Activated CD8-positive, alpha-beta memory T cell treated with anti-CD3 and anti-CD28 coated beads, Interleukin-2, amount 50 U/mL, for 48 hours (primary cell): ENCODE results near the gene DAPK1.

Experiments used
- DNase-seq: peaks from one replicate; pipeline ENCODE4 v3.0.0-alpha.2; 2020

Gene DAPK1

DNA sequence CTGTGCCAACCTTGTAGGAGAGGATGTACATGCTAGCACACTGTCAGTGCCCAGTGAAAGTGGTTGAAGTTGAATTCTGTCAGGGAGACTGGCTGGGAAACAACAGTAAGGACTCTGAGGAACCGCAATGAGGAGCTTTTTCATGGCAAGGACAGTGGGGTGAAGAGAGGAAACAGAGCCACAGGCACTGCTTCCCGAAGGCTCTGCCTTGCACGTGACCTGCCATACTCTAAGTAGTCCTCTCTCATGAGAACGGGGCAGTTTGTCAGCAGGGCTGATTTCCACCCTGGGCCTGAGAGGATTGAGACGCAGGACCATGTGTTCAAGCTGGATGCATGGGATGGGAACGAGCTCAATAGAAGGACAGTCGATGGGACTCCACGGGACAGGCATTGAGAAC is 121.7 kb downstream of the DAPK1 start:
- no peak for DNase-seq

DNA sequence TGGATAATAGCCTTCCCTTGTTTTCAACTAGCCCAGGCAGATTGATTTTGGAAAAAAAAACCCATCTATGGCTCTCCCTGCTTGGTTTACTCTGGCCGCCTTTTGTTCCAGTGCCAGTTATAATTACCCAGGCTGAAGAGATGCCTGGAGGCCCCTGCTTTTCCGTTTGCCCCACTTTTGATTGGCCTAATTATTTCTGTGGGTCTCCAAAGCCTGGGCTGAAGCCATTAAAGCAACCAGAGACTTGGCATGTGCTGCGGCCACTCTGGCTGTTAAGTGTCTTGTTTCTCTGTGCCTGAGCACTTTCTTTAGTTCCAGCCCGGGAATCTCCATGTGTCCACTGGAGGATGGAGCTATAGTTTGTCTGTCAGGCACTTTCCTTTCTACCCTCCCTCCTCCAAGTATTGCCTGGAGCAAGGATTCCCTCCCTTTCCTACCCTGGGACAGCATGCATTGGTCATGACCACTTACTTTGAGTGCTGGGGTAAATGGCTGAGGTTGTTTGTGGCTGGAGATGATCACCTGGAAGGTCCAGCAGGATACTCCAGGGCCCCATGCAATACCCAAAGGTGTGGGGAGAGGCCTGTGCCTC is 123.2 kb downstream of the DAPK1 start:
- no peak for DNase-seq

GRCh38 chr9:87622098-87622497 is 124.4 kb downstream of the DAPK1 start:
- DNase-seq: no peak

DNA sequence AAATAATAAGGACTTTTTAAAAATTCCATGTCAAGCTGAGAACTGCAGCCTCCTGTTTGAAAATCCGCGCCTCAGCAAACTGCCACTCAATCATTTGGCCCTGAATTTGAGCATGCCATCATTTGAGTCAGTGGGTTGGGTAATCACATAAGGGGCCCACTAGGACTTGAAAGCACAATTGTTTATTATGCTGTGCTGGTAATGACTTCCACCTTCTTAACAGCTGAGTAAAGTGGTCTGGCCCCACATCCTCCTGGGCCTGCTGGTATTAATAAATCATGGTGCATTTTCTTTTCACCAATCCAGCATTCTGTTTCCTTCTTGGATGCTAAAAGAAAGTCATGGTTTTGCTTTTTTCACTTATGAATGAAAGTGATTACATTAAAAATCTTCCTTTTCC is 125.3 kb downstream of the DAPK1 start:
- no peak for DNase-seq

DNA sequence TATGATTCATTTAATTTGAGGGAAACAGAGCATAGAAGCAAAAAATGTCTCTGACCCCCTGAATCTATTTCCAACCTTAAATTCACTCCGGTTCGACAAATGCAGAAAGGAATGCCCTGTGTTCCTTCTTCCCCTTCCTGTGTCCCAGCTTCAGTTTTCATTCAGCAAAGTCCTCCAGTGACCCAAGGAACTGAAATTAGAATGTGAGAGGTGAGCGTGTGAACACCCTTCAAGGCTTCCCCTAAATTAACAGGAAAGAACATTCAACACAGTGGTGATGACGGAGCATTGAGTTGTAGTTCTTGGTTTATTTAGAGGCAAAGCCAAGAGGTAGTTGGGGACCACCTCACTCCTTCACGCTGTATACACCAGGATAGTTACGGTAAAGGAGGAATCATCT is 130.7 kb downstream of the DAPK1 start:
- DNase-seq: no peak

DNA sequence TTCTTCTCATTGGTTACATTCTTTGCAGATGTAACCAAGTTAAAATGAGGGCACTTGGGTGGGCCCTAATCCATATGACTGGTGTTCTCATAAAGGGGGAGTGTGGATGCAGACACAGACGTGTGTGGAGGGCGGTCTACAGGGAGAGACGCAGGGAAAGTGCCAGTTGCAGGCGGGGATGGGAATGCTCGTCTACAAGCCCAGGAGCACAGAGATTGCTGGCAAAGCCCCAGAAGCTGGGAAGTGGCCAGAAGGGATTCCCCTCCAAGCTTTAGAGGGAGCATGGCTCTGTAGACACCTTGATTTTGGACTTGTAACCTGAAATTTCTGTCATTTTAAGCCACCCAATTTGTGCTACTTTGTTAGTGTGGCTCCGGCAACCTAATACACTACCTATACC is 131.4 kb downstream of the DAPK1 start:
- DNase-seq: no peak

DNA sequence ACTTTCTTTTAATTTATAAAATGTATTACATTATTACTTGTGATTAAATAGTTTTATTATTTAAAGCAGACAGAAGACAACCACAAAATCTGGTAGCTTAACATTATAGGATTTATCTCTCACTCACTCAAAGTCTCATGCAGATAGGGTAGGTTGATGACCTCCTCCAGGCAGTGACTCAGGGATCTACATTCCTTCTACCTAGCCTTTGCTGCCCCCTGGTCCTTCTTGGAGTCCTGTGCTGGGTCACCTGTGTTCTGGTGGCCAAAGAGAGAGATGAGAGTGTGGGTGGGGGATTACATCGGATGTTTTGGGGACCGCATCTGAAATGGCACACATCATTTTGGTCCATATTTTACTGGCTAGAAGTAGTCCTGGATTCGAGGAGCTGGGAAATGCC is 132.6 kb downstream of the DAPK1 start:
- DNase-seq: no peak

DNA sequence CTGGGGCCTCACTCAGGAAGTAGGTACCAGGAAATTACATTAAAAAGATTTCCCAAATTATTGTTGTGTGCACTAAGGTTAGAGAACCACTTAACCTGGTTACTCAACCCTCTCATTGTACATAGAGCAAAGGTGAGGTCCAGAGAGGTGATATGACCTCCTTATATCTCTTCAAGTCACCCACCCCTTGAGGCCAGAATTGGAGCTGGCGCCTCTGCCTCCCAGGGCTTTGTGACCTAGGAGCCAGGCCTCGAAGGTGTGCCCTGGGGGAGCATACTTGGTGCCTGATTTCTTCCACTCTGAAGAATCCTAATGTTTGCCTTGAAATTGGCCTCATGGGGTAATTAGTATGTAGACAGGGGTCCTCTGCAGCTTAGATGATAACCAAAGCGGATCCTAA is 133.2 kb downstream of the DAPK1 start:
- DNase-seq: no peak

DNA sequence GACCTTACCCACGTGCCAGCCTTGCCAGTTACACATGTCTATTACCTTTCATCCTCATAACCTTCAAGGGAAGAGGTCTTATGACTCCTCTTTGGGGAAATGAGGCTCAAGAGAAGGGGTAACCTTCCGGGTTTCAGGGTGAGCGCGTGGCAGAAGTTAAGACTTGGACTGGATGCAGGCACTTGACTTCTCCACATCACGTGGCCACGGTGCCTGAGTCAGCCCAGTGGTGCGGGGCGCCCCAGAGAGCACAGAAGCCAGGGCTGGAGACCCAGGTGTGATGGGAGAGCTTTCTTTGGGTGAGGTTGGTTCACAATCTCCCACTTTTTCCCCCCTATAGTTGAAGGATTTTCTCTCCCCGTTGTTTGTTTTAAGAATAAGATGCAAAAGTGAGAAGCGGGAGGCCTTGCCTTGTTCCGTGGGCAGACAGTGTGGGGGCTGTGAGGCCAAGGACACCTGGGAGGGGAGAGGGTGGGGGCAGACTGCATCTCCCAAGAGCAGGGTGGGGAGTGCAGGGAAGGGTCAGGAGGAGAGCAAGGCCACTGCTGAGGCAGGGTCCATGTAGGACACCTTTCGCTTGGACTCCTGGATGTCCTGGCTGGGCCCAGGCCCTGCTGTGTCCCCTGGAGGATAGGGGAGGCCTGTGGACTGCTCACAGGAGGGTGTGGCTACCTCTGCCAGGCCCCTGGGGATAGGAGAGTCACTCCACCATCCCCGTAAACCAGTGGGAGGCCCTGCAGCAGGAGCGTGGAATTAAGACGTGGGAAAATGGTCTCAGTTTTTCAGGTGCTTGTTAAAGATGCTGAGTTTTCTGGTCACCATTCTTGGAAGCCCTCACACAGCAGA is 138.2 kb downstream of the DAPK1 start:
- DNase-seq: no peak

DNA sequence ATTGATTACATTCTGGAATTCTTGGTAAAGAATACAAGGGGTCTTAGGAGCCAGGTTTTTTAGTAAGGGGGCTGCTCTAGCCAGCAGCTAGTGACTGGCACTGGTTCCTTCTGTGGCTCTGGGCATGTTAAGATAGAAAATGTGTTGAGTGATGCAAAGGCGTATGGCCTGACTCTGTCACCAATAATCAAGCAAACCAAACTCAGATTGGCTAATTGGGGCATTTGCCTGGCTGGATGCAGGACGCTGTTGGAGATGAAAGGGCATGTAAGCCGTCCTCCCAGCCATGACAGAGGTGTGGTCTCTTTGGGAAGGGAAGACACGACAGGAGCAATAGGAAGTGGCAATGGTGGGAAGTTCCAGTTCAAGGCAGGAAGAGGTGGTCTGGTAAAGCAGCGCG is 140.6 kb downstream of the DAPK1 start:
- no peak for DNase-seq

DNA sequence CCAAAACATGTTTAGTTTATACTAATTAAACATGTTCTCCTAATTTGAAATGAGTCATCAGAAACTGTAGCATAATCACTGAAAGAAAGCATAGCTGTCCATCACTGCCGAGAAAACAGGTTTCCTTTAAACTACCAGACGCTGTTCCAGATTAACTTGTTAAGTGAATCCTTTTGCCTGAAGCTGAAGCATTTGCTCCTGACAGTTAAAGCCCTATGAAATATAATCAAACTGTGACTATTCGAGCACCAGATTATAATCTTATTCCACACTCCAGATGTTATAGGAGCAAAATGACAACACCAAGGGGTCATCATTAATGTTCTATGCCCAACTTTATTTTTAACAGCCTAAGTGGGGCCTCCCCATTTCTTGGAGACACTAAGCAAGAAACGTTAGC is 142.3 kb downstream of the DAPK1 start:
- no peak for DNase-seq

DNA sequence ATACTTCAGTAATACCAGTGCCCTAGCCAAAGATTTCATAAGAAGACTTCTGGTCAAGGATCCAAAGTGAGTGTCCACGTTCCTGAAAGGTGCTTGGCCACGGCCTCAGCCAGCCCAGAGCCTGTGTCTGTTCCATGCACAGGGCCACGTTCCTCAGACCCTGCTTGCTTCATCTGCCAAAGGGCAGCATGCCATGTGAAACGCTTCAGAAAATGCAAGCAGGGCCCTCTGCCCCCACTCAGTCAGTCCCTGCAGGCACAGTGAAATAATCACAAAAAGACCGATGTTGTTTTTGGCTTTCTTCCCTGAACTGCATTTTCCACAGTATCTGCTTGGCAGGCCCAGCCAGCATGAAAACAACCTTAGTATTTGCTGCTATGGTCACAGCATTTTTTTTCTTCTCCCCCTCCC is 142.7 kb downstream of the DAPK1 start:
- no peak for DNase-seq

- no peak for DNase-seq
Observed at GRCh38 chr9:87641067-87641466, 143.4 kb downstream of the DAPK1 start.

GRCh38 chr9:87642330-87643106 is 144.9 kb downstream of the DAPK1 start:
- DNase-seq: no peak

- DNase-seq: no peak
Observed at GRCh38 chr9:87643107-87643650, 145.5 kb downstream of the DAPK1 start.

DNA sequence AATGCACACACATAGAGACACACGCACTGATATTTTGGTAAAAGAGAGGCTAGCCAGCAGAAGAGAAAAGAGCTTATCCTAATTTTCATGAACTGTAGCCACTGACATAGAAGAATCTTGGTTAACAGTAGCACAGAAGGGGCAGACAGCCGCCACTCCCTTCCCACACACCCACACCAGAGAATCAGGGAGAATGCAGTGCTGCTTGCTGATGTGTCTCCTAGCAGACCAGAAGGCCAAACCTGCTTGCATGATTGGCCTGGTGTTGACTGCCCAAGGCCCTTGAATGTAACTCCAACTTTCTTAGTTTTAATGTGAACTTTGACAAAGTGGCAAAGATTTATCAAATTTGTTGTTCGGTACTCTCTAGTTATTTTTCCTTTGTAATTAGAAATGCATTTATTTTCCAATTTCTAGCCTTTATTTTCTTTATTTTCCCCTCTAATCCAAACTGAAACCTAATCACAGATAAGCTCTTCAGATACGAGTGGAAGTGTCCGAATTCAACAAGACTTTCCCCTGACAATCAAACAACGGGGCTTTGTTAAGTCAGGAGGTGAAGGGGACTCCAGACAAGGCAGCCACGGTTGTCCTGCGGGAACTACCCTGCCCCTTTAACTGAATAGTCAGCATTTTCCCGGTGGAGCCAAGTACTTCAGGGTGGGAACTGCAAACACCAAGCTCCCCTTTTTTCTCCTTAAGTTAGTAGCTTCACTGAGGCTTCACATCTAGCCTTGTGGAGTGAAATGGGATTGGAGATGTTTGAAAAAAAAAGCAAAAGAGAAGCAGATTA is 146.3 kb downstream of the DAPK1 start:
- no peak for DNase-seq

DNA sequence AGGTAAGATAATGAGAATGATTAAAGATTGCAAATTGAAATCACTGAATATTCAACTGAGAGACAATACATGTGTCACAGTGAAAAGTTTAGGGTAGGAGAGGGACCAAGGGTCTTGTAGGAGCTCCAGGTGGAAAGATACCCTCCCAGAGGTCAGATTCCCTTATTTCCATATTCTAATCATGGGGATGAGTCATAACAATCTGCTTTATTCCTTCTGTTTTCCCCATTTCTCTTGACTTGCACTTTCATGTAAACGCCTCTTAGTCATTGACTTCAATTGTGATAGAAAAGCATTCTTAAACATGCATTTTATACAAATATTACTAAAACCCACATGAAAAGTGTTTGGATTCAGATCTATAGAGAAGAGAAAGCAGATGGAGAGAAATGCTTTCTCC is 147.0 kb downstream of the DAPK1 start:
- DNase-seq: no peak

DNA sequence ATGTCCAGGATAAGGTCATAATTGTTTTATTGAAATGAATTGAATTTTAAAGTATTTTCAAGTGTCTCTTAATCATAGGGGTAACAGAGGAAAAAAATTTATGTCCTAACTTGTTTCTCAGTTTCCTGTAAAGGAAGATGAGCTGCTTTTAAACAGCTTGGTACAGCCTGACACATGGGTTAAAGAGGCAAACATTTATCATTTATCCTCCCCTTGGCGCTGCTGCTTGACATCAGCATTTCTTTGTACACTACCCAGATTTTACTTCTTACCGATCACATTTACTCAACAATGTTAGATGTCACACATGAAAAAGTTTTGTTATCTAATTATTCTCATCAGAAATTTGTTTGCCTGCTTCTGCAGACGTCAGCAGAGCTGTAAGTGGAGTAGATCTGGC is 148.9 kb downstream of the DAPK1 start:
- DNase-seq: no peak

GRCh38 chr9:87647114-87647513 is 149.4 kb downstream of the DAPK1 start:
- no peak for DNase-seq

- no peak for DNase-seq
Observed at GRCh38 chr9:87648606-87649005, 150.9 kb downstream of the DAPK1 start.

DNA sequence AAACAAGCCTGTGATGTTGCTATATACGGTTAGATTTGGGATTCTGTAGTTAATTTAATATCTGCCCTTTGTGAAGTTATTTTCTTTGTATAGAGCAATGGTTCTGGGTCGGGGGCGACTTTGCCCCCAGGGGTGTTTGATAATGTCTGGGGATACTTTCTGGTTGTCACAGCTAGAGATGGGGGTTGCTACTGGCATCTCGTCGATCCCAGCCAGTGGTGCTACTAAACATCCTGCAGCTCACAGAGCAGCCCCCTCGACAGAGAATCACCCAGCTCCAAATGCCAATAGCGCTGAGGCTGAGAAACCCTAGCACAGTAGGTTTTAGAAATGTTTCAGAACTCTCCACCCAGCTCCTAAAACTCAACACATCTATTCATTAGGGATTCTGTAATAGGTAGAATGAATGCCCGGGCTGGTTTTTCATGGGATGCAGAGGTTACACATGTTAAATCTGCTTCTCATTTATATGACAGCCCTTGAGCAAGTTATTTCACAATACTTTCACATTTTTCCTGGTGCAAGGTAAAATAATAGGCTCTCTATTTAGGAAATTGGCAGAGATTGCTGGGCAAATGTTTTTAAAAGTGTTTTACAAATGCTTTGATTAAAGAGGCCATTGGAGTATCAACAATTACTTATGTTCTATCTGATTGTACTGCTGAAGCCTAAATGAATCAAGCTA is 153.1 kb downstream of the DAPK1 start:
- no peak for DNase-seq

DNA sequence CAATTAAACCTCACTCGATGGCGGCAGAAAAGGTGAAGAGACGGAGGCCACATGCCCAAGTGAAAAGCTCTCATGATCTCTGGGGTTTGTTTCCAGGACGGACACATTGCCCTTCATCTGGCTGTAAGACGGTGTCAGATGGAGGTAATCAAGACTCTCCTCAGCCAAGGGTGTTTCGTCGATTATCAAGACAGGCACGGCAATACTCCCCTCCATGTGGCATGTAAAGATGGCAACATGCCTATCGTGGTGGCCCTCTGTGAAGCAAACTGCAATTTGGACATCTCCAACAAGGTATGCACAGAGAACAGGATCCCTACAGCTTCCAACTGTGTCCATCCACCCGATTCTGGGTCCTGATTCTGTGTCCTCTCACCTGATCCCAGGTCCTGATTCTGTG is 153.8 kb downstream of the DAPK1 start:
- DNase-seq: no peak
